Muscle of arm (tissue), 12 donors: ENCODE data around the gene SWSAP1. TPM values are rescaled to one million over a fixed set of nuclear protein-coding genes. Genes with fewer than 3 reads are reported as not detected.
"Not testable (repeated sequence)": the region's sequence is repeated elsewhere in the genome, so short reads cannot be mapped to it uniquely, and the experiment has no call there.

Experiments
- DNase-seq: peaks from one replicate; pipeline ENCODE4 v3.0.0-alpha.2; 2013
- polyA plus RNA-seq, 12 donors: library from polyadenylated mRNA; unstranded; fragments of 120-200 nt; gene quantifications; one replicate each; pipeline ENCODE4 v1.2.1, GENCODE V29; 2013; ENCODE audit not compliant: insufficient read length in 12 of 12

SWSAP1 gene
- polyA plus RNA-seq, 12 donors, result 0.86 to 2.4 (median 1.3) TPM; not detected in 2

- no peak for DNase-seq
Observed at GRCh38 chr19:11349171-11349570, 25.3 kb upstream of the SWSAP1 start.

- DNase-seq, result not testable (repeated sequence)
Observed at GRCh38 chr19:11354102-11354501, 20.4 kb upstream of the SWSAP1 start.

DNA sequence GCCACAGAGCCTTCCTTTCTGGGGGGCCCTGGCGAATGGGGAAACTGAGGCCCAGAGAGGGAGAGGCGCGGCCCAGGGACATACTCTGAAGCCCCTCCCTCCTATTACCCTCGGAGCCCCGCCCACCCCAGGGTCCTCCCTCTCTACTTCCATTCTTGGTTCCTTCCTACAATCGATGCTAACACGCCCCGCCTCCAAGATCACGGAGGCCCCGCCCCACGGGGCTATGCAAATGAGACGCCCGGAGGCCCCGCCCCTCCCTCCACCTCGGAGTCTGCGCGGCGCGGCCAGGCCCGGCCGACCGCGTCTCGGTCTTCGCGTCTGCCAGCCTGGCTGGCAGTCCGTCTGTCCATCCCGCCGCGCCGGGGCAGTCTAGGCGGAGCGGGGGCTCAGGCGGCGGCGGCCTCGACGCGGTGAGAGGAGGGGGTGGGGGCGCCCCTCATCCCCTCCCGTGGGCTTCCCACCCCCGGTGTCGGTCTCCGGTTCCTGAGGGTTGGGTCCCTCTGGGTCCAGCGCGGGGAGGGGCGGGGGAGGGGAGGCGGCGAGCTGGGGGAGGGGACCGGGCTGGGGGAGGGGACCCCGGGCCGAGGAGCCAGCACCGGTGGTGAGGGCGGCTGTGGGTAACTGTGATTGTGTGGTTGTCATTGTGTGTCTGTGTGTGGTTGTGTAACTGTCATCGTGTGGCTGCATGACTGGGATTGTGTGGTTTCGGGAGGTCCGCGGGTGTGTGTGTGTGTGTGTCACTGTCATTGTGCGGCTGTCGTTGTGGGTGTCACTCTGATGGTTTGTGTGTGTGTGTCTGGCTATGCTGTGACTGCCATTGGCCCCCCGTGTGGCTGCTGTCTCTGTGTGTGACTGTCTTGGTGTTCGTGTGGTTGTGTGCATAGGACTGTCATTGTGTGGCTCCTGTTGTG is 19.0 kb upstream of the SWSAP1 start, which contains the start of gene PLPPR2:
Gene PLPPR2 (plus strand): TSS at position 273 of the 914 bp plus-strand sequence. CDS start 2,242 bp downstream, outside the sequence.
- peak; percentile 89 for DNase-seq

GRCh38 chr19:11356074-11356397 is 18.4 kb upstream of the SWSAP1 start:
- DNase-seq, result no peak

- DNase-seq, result no peak
Observed at GRCh38 chr19:11356676-11357550, 17.6 kb upstream of the SWSAP1 start.

DNA sequence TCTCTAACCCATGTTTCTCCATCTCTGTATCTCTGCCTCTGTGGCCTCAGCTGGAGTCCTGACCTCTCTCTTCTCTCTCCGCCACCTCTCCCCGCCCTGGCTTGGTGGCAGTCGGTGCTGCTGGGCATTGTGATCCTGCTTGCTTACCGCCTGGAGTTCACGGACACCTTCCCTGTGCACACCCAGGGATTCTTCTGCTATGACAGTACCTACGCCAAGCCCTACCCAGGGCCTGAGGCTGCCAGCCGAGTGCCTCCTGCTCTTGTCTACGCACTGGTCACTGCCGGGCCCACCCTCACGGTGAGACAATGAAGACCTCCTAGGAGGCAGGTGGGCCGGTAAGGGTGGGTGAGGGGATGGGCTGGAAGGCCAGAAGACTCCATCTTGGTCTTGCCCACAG is 15.0 kb upstream of the SWSAP1 start:
- no peak for DNase-seq

DNA sequence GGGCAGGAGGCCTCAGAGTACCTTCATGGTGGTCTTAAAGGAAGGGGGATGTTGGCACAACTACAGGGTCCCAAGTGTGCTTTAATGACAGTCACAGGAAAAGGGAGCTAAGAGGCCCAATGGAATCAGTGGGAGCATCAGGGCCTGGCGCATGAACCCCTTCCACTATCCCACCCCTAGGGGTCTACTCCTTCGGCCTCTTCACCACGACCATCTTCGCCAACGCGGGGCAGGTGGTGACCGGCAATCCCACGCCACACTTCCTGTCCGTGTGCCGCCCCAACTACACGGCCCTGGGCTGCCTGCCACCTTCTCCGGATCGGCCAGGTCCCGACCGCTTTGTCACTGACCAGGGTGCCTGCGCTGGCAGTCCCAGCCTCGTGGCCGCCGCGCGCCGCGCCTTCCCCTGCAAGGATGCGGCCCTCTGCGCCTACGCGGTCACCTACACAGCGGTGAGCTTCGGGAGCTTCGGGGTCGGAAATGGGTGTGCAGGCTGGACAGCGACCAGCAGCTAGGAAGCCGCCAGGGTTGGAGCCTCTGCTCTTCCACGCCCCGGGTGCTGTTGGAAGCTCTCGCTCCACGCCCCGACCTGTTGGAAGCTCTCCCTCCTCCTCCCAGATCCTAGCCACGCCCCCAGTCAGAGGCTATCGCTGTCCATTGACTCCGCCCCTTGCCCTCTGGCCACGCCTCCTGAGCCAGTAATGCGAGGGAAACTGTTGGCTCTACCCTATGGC is 13.3 kb upstream of the SWSAP1 start:
- no peak for DNase-seq

GRCh38 chr19:11361771-11362731 is 12.4 kb upstream of the SWSAP1 start:
- no peak for DNase-seq

- no peak for DNase-seq
Observed at GRCh38 chr19:11363881-11364280, 10.6 kb upstream of the SWSAP1 start.

DNA sequence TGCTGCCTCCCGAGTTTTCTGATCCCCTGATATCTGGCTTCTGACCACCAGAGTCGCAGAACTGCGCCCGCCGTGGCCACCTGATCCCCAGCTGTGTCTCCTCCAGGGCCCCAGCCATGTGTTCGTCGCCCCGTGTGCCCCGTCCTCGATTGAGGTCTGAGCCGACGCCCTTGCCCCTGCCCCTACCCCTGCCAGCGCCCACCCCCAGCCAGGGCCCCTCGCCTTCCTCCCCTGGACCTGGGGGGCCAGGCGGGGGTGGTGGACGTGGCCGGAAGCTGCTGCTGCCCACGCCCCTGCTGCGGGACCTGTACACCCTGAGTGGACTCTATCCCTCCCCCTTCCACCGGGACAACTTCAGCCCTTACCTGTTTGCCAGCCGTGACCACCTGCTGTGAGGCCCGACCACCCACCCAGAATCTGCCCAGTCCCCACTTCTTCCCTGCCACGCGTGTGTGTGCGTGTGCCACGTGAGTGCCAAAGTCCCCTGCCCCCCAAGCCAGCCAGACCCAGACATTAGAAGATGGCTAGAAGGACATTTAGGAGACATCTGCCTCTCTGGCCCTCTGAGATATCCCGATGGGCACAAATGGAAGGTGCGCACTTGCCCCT is 10.1 kb upstream of the SWSAP1 start:
- DNase-seq, result no peak

- DNase-seq, result no peak
Observed at GRCh38 chr19:11364935-11365334, 9.5 kb upstream of the SWSAP1 start.

DNA sequence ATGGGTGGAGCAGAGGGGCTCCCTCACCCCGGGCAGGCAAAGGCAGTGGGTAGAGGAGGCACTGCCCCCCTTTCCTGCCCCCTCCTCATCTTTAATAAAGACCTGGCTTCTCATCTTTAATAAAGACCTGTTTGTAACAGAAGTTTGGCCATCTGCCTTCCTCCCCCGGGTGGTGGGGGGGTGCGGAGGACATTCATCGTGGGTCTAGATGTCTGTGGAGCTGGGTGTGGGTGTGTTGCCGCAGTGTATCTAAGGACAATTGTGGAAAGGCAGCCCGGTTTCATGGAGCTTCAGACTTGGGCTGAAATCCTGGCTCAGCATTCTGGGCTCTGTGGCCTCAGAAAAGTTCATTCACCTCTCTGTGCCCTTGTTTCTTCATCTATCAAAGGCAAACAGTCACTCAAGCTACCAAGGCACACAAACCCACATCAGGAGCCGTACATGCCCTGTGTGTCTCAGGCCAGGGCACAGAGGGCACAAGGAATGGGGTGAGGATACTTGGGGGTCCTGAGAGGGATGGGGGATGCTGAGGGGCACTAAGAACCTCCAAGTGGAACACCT is 8.8 kb upstream of the SWSAP1 start:
- no peak for DNase-seq

GRCh38 chr19:11367528-11367927 is 6.9 kb upstream of the SWSAP1 start:
- no peak for DNase-seq

GRCh38 chr19:11370744-11371143 is 3.7 kb upstream of the SWSAP1 start:
- no peak for DNase-seq

- DNase-seq, result no peak
Observed at GRCh38 chr19:11373166-11373884, 1.1 kb upstream of the SWSAP1 start.

DNA sequence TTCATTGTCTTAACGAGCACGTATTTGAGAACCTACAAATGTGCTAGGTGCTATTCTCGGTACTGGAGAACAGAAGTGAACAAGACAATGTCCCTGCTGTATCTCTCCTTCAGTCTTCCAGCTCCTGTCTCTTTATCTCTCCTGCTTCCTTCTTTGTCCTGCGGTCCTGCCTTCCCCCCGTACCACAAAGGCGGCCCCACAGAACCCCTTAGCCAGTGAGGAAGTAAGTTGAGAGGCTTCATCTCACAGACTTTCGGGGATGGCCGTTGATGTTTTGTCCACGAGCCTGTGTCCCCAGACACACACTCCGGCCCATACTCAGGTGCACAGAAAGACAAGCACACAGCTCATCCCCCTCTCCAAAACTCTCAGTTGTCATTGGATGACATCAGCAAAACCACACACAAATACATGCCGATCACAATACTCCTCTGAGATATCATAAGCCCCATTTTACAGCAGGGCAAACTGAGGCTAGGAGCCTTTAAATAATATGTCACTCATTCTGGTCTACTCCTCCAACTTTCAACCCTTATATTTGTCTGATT is 507 bp upstream of the SWSAP1 start:
- no peak for DNase-seq

GRCh38 chr19:11375143-11375948 is 880 bp downstream of the SWSAP1 start:
- DNase-seq, result no peak

DNA sequence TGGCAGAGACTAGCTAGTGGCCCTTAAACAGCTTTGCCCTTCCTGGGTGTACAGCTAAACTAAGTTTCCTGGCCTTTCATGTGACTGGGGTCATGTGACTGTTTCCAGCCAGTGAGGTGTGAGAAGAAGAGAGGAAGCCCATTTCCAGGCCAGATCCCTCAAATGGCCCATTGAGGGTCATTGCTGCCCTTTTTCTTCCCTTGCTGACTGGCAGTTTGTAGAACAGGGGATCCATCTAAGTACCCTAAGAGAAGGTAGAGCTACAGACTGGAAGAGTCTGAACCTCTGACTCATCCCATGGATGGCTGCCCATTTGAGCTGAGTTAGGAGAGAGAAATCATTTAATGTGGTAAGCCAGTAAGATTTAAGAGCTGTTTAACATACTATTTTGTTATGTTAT is 2.8 kb downstream of the SWSAP1 start:
- DNase-seq, result no peak
